ENCODE results near the gene UBE2N. TPM values are rescaled to one million over a fixed set of nuclear protein-coding genes. Genes with fewer than 3 reads are reported as not detected.
A peak's percentile ranks its signal among the peaks of the same experiment; 100 is the strongest.

UBE2N gene
- total RNA-seq, 2 experiments from 2014 or later = 186 to 192 TPM

DNA sequence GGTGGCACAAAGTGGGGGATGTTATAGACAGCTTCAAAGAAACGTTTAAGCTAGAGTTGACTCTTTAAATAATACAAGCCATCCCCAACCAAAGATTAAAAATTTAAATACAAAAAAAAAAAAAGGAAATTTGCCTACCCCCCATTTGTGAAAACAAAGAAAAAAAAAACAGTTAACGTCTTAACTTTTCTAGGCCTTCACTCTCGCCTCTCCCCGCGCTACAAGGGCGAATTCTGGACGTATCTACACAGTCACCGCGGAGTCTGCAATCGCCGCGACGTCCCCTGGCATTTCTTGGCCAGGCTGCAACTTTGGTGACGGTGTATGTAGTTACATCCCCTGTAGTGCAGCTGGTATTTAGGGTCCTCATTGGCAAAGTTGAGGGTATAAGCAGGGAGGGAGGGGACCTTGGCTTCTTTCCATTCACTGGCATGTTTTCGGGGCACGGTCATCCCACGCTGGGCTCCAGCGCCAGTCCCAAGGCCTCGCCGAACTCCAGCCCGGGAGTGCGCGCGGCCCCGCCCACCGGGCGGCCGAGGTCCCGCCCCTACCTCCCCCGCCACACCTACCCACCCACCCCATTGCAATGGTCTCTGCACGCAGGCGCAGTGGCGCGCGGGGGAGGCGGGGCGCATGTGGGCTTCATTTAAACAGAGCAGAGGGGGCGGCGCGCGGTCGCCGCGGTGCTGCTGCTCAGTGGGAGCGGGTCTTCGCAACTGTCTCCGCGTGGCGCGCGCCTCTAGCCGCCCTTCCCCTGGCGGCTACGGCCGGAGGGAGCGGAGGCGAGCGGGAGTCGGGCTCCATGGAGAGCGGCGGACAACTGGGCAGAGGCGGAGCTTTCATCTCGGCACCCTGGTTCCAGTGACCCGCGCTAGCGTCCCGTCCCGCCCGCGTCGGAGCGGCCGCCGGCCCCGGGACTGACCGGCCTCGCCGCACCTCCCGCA lies 64.2 kb downstream of the UBE2N start, which contains the start of gene NUDT4:
Gene NUDT4 (plus strand): TSS at position 674 of the 944 bp plus-strand sequence. CDS start 398 bp downstream, outside the sequence.
- TF ChIP-seq, protein P1, sequence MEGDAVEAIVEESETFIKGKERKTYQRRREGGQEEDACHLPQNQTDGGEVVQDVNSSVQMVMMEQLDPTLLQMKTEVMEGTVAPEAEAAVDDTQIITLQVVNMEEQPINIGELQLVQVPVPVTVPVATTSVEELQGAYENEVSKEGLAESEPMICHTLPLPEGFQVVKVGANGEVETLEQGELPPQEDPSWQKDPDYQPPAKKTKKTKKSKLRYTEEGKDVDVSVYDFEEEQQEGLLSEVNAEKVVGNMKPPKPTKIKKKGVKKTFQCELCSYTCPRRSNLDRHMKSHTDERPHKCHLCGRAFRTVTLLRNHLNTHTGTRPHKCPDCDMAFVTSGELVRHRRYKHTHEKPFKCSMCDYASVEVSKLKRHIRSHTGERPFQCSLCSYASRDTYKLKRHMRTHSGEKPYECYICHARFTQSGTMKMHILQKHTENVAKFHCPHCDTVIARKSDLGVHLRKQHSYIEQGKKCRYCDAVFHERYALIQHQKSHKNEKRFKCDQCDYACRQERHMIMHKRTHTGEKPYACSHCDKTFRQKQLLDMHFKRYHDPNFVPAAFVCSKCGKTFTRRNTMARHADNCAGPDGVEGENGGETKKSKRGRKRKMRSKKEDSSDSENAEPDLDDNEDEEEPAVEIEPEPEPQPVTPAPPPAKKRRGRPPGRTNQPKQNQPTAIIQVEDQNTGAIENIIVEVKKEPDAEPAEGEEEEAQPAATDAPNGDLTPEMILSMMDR (IDR thresholded peaks at IDR 0.05) = no peak
- no peaks in the 10 kb centered on the region for H3K27me3 Mint-ChIP-seq
- CTCF ChIA-PET = interaction anchor here (1.6 kb wide), 1 partner anchor 10 kb away, joined by 4 read pairs; no protein-coding TSS in a partner anchor
- peak; percentile 82 for ATAC-seq
- H3K9me3 Mint-ChIP-seq = no peaks in the 10 kb centered on the region
- H3K27ac Mint-ChIP-seq = peak within 1 kb of the TSS; percentile 99
- H3K36me3 Mint-ChIP-seq (ENCODE audit: low read depth) = peaks cover 13% of the 10 kb centered on the region
- peaks cover 30% of the 10 kb centered on the region for H3K4me1 Mint-ChIP-seq (ENCODE audit: low read depth)
- peak; percentile 99 for DNase-seq
- intact Hi-C loops (cut with micrococcal nuclease) = loop anchor here (5.0 kb wide), 1 partner anchor 65 kb away; the partner anchor contains the start of gene UBE2N
- POLR2A ChIA-PET = no interaction called here
- H3K4me3 Mint-ChIP-seq = peak within 1 kb of the TSS; percentile 92

DNA sequence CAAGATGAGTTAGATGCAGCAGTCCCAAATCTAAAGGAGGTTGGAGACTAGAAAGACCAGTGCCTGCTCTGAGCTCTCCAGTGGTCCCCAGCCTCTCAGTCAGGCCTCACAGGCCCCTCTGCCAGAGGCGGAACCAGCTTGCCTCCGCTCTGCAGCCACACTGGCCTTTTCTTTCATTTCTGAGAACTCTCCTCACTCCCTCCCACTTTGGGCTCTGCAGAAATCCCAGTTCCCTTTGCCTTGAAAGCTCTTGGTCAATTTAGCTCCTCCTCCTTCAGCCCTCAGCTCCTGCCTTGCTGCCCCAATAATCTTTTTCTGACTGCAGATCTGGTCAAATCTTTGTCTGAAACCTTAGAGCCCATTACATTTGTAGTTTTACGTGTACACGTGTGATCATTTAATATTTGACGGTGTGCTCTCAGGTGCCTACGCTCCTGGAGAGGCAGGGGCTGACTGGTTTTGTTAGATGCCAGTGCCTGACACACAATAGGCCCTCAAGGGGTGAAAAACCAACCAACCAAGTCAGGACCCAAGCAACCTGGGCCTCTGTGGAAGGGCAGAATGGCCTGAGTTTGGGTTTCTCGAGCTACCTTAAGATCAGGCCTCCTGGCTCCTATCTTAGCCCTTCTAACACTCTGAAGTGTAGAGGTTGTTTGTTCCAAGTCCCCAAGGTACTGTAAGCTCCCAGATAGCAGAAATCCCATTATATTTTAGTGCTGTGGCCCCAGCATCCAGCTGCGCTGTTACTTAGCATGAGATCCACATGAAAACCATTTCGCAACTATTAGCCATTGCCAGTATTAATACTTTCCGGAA lies 65.1 kb downstream of the UBE2N start:
- intact Hi-C loops (cut with micrococcal nuclease) = loop anchor here (5.0 kb wide), 1 partner anchor 66 kb away; the partner anchor contains the start of gene UBE2N
- H3K4me3 Mint-ChIP-seq = peak overlapping the region; percentile 75
- CTCF ChIA-PET = interaction anchor here (1.0 to 1.6 kb wide), 4 partner anchors 9 to 389 kb away, joined by 3 to 4 read pairs (median 4); no protein-coding TSS in a partner anchor
- ATAC-seq (no peak), DNase-seq (no peak)
- no peaks in the 10 kb centered on the region for H3K27me3 Mint-ChIP-seq
- H3K4me1 Mint-ChIP-seq (ENCODE audit: low read depth) = peaks cover 26% of the 10 kb centered on the region
- no peak overlapping the region for H3K27ac Mint-ChIP-seq
- TF ChIP-seq, protein P1 (IDR thresholded peaks at IDR 0.05) = no peak
- peaks cover 9% of the 10 kb centered on the region for H3K36me3 Mint-ChIP-seq (ENCODE audit: low read depth)
- POLR2A ChIA-PET = interaction anchor here (0.6 kb wide), 1 partner anchor 417 kb away, joined by 3 read pairs; no protein-coding TSS in a partner anchor
- H3K9me3 Mint-ChIP-seq = no peaks in the 10 kb centered on the region

DNA sequence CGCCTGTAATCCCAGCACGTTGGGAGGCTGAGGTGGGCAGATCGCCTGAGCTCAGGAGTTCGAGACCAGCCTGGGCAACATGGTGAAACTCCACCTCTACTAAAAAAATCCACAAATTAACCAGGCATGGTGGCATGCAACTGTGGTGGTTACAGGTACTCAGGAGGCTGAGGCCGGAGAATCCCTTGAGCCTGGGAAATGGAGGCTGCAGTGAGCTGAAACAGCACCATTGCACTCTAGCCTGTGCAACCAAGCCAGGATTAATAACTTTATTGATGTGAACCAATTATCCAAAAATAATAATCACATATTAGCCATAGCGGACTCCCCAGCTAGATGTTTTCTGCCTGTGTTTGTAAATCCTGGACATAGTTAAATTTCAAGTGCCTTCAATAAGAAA lies 65.8 kb downstream of the UBE2N start:
- Mint-ChIP-seq H3K4me1 (ENCODE audit: low read depth) (peaks cover 19% of the 10 kb centered on the region), H3K27ac (no peak overlapping the region), H3K9me3 (no peaks in the 10 kb centered on the region), H3K4me3 (no peak overlapping the region), H3K27me3 (no peaks in the 10 kb centered on the region), H3K36me3 (ENCODE audit: low read depth) (peaks cover 4% of the 10 kb centered on the region)
- ATAC-seq = no peak
- no peak for DNase-seq
- ChIA-PET POLR2A (interaction anchor here (0.6 kb wide), 1 partner anchor 416 kb away, joined by 3 read pairs; no protein-coding TSS in a partner anchor), CTCF (interaction anchor here (1.0 to 1.6 kb wide), 4 partner anchors 8 to 389 kb away, joined by 3 to 4 read pairs (median 4); no protein-coding TSS in a partner anchor)
- intact Hi-C loops (cut with micrococcal nuclease) = loop anchor here (5.0 kb wide), 1 partner anchor 66 kb away; the partner anchor contains the start of gene UBE2N
- TF ChIP-seq, protein P1 (IDR thresholded peaks at IDR 0.05) = no peak

DNA sequence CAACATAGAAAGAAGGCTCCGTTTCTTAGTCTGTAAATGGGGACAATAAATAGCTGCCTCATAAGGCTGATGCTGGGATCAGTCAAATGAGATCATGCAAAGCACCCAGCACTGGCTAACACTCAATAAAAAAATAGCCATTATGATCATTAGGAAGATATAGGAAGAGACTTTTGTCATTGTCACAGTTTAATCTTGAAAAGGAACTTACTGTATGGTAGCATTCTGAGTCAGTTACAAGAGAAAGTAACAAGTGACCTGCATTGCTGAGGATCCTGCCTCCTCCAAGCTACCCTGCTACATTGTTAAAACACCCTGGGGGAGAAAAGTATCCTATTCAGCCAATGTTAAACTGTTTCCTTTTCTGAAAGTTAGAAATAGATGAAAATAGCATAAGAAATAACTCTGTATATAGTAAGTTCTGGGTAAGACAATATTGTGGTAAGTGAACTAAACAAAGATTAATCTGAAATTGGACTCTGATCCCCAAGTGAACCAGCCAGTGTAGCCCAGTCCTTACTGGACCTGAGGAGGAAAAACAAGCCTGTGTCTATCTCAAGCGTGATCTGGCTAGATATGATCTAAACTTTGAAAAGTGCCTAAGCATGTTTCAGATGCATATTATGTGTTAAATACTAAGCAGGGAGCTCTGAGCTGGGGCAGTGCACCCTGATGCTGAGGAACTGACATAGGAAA lies 67.6 kb downstream of the UBE2N start:
- no peaks in the 10 kb centered on the region for H3K9me3 Mint-ChIP-seq
- H3K27me3 Mint-ChIP-seq = no peaks in the 10 kb centered on the region
- no peak overlapping the region for H3K4me3 Mint-ChIP-seq
- DNase-seq (no peak), ATAC-seq (no peak)
- intact Hi-C loops (cut with micrococcal nuclease) = no loop called here
- no peaks in the 10 kb centered on the region for H3K36me3 Mint-ChIP-seq (ENCODE audit: low read depth)
- ChIA-PET CTCF (interaction anchor here (1.0 to 1.3 kb wide), 3 partner anchors 9 to 387 kb away, joined by 3 to 4 read pairs (median 4); no protein-coding TSS in a partner anchor), POLR2A (no interaction called here)
- TF ChIP-seq, protein P1 (IDR thresholded peaks at IDR 0.05) = no peak
- H3K27ac Mint-ChIP-seq = no peak overlapping the region
- peaks cover 11% of the 10 kb centered on the region for H3K4me1 Mint-ChIP-seq (ENCODE audit: low read depth)

All from activated CD8-positive, alpha-beta T cell treated with anti-CD3 and anti-CD28 coated beads for 36 hours (primary cell).